Measurements from ENCODE around the gene IP6K1.
"Not testable (repeated sequence)": the region's sequence is repeated elsewhere in the genome, so short reads cannot be mapped to it uniquely, and the experiment has no call there.

IP6K1 gene

GRCh38 chr3:49793486-49794085, 7.2 kb upstream of the IP6K1 start:
- no peak for DNase-seq

- DNase-seq: no peak
Measured at GRCh38 chr3:49792371-49793150, 6.2 kb upstream of the IP6K1 start.

- no peak for DNase-seq
Measured at GRCh38 chr3:49791571-49791970, 5.2 kb upstream of the IP6K1 start.

GRCh38 chr3:49790626-49791411, 4.5 kb upstream of the IP6K1 start:
- no peak for DNase-seq

GRCh38 chr3:49788056-49788455, 1.7 kb upstream of the IP6K1 start:
- no peak for DNase-seq

GRCh38 chr3:49787536-49787935, 1.2 kb upstream of the IP6K1 start:
- no peak for DNase-seq

GRCh38 chr3:49787182-49787464, 781 bp upstream of the IP6K1 start:
- no peak for DNase-seq

GRCh38 chr3:49785565-49786356, 581 bp downstream of the IP6K1 start:
- DNase-seq: peak; percentile 33

GRCh38 chr3:49782277-49782676, 4.1 kb downstream of the IP6K1 start:
- not testable (repeated sequence) for DNase-seq

- no peak for DNase-seq
Measured at GRCh38 chr3:49781415-49782199, 4.7 kb downstream of the IP6K1 start.

GRCh38 chr3:49780975-49781365, 5.4 kb downstream of the IP6K1 start:
- DNase-seq: not testable (repeated sequence)

GRCh38 chr3:49780080-49780974, 6.0 kb downstream of the IP6K1 start:
- no peak for DNase-seq

- DNase-seq: no peak
Measured at GRCh38 chr3:49779358-49780079, 6.8 kb downstream of the IP6K1 start.

GRCh38 chr3:49776101-49776500, 10.2 kb downstream of the IP6K1 start:
- not testable (repeated sequence) for DNase-seq

GRCh38 chr3:49775538-49775937, 10.8 kb downstream of the IP6K1 start:
- DNase-seq: no peak

- DNase-seq: no peak
Measured at GRCh38 chr3:49772703-49773102, 13.6 kb downstream of the IP6K1 start.

- no peak for DNase-seq
Measured at GRCh38 chr3:49771340-49771938, 14.9 kb downstream of the IP6K1 start.

- no peak for DNase-seq
Measured at GRCh38 chr3:49769926-49770325, 16.4 kb downstream of the IP6K1 start.

GRCh38 chr3:49769286-49769915, 16.9 kb downstream of the IP6K1 start:
- DNase-seq: no peak

- no peak for DNase-seq
Measured at GRCh38 chr3:49763981-49764380, 22.4 kb downstream of the IP6K1 start.

Measured in activated CD4-positive, alpha-beta T cell treated with anti-CD3 and anti-CD28 coated beads for 48 hours (primary cell).